Measurements from ENCODE around the gene HABP4.

HABP4 gene

DNA sequence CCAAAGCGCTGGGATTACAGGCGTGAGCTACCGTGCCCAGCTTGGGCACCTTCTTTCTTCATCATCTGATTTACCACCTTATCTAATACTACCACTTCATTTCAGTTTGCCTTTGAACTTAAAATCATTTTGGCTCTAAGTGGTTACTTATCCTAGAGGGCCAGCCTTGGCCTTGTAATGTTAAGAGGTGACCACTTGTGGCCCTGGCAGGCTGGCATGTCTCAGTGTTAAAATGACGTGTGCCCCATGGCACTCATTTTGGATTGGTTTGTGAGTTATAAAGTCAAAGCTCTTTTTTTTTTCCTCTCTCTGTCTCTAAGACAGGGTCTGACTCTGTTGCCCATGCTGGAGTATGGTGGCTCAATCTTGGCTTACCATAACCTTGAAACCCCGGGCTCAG, 17.8 kb downstream of the HABP4 start:
- H3K4me3 ChIP-seq (ENCODE audit: low read depth, low read length): no peak overlapping the region

DNA sequence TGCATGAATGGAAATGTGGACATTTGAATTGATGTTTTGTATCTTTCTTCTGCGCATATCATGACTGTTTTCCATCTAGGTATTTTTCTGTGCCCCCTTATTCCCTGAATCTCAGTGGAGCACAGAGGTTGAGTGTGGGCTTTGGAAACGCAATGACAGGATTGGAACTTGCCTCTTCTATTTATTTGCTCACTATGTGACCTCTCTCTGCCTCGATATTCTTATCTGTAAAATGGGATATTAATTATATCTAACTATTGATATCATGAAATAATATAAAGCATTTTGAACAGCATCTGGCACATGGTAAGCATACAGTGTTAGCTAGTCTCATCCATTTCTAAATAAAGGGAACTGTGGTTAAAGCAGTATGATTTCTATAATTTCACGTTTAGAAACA, 26.0 kb downstream of the HABP4 start:
- no peak overlapping the region for H3K4me3 ChIP-seq (ENCODE audit: low read depth, low read length)

DNA sequence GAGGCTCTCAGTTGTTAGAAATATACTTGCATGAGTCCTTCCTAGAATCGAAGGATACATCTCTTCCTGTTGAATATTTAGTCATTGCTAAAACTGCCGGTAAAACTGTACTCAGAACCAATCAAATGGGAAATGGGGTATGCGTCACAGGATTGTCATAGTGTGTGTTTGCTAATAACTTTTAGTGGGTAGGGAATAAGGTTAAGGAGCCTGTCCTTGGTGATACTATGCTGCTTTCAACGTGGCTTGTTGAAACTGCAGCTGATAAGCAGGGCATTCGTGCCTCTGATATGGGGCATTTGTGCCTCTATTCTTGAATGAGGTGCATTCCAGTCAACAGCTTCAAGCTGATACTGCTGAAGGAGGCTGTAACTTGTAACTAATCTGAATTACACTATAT, 26.6 kb downstream of the HABP4 start:
- no peak overlapping the region for H3K4me3 ChIP-seq (ENCODE audit: low read depth, low read length)

DNA sequence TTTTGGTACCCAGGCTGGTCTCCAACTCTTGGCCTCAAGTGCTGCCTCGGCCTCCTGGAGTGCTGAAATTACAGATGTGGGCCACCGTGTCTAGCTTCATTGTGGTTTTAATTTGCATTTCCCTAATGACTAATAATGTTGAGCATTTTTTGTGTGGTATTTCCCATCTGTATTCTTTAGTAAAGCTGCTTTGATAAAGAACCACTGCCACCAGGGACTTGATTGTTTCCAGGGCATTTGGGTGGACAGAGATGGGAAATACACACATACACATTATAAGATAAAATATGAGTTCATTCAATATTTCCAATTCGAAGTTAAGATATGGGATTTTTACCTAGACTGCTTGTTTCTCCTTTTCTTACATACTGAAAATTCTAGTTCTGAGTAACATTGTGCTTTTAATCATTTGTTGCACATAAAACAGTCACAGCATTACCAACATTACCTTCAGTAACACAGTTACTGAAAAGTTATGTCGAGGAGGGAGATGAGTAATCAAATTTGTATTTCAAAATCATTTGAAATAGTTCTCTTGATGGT, 28.9 kb downstream of the HABP4 start:
- H3K4me3 ChIP-seq (ENCODE audit: low read depth, low read length): no peak overlapping the region

DNA sequence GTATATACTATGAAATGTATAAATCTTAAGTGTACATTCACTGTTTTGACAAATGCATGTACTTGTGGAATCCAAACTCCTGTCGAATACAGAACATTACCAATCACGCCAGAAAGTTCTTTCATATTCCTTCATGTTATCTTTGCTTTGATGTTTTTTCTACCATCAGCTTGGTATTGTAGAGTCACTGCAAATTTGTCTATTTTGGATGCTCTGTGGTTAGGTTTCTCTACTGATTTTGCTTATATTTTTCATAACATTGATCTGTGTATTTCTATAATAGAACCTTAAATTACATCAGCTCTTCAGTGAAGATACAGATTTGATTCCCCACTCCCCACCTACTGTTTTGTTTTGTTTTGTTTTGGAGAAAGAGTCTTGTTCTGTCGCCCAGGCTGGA, 30.8 kb downstream of the HABP4 start:
- no peak overlapping the region for H3K4me3 ChIP-seq (ENCODE audit: low read depth, low read length)

DNA sequence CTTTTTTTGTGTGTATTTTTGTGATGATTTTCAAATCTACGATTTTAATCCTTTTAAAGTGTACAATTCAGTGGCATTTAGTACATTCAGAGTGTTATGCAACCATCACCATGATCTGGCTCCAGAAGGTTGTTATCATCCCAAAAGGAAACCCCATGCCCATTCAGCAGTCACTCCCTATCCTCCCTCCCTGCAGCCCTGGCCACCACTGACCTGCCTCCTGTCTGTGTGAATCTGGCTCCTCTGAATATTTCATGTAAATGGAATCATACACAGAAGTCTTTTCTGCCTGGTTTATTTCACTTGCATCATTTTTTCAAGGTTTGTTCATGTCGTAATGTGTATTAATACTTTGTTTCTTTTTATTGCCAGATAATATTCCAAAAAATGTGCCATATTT, 32.5 kb downstream of the HABP4 start:
- no peak overlapping the region for H3K4me3 ChIP-seq (ENCODE audit: low read depth, low read length)

DNA sequence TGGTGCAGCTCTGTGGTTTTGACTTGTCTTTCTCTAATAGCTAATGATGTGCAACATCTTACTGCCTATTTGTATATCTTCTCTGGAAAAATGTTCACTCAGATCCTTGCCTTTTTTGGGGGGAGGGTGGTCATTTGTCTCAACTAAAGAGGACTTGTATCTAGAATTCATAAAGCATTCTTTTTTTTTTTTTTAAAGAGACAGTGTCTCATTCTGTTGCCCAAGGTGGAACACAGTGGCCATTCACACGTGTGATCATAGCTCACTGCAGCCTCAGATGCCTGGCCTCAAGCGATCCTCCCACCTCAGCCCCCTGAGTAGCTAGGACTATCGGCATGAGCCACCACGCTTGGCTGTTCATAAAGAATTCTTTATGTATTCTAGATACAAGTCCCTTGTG, 33.2 kb downstream of the HABP4 start:
- no peak overlapping the region for H3K4me3 ChIP-seq (ENCODE audit: low read depth, low read length)

DNA sequence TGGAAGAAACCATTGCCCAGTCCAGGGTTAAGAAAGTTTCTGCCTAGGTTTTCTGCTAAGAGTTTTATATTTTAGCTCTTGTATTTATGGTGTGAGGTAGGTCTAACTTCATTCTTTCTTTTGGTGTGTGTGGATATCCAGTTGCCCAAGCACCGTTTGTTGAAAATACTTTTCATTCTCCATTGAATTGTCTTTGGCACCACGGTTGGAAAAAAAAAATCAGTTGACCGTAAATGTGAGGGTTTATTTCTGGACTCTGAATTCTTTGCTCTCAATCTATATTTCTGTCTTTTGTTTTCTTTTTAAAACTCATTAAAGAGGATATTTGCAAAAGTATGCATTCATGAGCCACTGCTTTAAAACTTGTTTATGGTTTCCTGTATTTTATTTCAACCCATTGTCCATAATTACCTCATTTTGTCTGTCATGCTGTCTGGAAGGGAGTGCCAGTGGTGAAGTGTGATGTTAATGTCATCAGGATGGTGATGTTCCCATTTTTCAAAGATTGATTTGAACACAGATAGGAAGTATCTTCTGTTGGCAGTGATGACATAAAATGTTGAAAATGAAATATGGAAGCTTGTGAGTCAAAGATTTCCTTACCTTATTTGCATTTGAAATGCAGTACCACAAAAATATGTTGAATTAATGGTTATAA, 33.9 kb downstream of the HABP4 start:
- H3K4me3 ChIP-seq (ENCODE audit: low read depth, low read length): no peak overlapping the region

DNA sequence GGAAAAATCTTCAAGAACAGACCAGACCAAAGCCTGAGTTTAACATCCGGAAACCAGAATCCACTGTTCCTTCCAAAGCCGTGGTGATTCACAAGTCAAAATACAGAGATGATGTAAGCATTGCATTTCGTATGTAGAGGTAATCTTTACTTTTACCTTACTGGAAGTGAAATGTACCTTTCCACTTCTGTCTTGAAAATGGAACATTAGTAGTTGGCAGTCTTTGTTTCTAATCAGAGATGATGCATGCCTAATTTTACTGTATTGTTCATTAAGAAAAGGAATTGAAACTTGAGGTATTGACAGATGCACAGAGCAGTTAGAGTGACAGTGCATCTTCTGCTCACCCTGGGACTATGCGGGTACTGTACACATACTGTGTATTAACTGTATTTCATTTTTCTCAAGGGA, 34.6 kb downstream of the HABP4 start:
- no peak overlapping the region for H3K4me3 ChIP-seq (ENCODE audit: low read depth, low read length)

DNA sequence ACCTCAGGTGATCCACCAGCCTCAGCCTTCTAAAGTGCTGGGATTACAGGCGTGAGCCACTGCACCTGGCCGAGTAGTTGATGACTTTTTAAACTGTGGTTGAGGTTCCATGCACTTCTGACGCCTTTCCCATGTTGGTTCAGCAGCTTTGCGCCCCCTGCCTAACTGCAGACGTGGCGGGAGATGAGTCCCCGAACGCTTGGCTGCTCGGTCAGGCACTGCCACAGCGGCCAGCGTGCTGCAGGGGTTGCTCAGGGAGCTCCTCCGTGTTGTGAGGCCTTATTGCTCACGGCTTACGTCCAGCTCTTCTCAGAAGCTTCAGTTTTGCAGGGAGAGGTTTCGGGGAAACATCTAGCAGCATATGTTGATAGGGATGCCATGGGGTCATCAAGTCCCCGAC, 35.3 kb downstream of the HABP4 start:
- H3K4me3 ChIP-seq (ENCODE audit: low read depth, low read length): no peak overlapping the region

DNA sequence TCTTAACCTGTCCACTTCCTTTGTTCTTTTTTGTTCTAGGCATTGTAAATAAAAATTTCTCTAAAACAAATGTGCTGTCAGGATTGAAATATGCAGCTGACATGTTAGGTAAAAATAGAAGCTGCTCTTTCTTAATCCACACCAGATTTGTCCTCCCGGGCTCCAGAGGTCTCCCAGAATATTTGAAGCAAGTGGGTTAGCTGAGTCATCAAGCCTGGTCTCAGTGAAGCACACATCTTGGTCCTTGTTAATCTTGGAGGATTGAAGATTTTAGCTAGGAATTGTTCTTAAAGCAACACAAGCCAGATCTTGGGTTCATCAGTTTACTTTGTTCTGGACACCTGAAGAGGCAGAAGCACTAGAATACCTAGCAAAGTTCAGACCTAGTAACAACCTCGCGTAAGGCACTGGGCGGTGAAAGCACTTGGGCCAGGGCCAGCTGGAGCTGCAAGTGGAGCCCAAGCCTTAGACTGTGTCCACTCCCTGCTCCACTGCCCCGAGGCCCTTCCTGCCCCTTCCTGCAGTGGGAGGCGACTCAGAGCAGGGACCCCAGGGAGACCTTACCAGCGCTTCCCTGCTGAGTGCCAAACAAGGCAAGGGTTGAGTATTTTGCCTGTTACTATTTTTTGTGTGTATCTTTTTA, 36.5 kb downstream of the HABP4 start:
- H3K4me3 ChIP-seq (ENCODE audit: low read depth, low read length): no peak overlapping the region

DNA sequence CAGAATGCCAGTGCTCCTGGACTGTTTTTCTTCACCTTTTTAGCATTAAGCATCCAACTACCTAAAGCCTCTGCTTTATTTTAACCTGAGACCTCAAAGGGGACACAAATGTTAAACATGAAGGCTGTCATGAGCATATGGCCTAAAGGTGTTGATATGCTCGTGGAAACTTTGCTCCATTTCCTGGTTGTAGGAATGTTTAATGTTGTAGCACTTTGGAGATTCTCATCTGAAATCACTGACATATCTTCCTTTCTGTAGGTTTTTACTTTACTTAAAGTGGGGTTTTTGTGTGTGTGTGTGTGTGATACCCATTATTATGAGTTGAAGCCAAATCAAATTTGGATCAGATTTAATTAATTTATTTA, 37.0 kb downstream of the HABP4 start:
- no peak overlapping the region for H3K4me3 ChIP-seq (ENCODE audit: low read depth, low read length)

DNA sequence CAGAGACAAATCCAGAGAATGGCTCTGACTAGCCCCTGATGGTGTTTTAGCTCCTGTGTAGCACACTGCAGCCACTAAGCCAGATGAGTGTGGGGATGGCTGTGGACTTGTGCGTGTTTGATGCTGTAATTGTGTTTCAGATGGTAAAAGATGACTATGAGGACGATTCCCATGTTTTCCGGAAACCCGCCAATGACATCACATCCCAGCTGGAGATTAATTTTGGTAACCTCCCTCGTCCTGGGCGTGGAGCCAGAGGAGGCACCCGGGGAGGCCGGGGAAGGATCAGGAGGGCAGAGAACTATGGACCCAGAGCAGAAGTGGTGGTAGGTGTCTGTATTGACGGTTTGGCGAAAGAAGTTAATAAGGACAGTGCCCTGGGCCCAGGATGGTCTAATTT, 38.0 kb downstream of the HABP4 start:
- H3K4me3 ChIP-seq (ENCODE audit: low read depth, low read length): no peak overlapping the region

DNA sequence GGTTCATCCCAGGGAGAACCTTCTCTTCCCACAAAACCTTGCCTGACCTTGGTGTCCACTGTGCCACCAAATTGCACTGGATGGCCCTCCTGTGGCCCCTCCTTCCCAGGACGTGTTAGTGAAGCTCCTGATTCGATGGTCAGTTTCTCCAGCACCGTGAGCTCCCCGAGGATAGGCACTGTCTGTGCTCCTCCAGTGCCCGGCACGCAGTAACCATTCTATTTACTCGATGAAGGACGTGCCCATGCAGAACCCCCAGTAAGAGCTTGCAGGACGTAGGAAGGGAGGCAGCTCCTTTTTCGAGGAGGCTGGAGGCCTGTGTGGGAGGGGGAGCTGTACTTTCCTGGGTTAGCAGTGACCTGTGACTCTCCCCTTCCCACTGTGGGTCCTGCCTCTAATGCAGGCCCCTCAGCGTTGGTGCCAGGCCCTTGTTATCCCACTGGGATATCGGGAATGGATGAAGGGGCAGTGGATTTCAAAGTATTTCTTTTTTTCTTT, 39.6 kb downstream of the HABP4 start:
- H3K4me3 ChIP-seq (ENCODE audit: low read depth, low read length): no peak overlapping the region

DNA sequence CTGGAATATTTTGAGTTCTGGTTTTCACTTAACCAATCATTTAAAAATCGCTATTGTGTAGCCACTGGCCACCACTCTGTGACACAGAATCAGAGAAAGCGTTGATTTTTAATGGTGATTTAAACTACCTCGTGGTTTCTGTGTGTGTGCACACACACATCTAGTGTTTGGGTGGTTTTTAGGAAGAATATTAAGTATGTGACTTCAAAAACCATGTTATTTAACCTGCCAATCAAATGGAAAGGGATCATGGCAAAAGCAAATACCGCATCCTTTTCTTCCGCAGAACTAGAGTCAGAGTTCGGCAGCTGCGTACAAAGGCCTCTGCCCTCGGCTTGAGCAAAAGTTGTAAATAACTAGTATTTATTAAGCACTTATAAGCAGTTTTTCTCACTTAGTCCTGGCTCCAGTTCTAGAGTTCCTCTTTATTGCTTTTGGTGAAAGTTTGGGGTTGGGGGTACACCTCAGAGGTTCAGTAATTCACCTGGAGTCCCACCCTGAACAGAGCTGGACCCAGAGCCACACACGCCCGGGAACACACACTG, 40.6 kb downstream of the HABP4 start:
- no peak overlapping the region for H3K4me3 ChIP-seq (ENCODE audit: low read depth, low read length)

DNA sequence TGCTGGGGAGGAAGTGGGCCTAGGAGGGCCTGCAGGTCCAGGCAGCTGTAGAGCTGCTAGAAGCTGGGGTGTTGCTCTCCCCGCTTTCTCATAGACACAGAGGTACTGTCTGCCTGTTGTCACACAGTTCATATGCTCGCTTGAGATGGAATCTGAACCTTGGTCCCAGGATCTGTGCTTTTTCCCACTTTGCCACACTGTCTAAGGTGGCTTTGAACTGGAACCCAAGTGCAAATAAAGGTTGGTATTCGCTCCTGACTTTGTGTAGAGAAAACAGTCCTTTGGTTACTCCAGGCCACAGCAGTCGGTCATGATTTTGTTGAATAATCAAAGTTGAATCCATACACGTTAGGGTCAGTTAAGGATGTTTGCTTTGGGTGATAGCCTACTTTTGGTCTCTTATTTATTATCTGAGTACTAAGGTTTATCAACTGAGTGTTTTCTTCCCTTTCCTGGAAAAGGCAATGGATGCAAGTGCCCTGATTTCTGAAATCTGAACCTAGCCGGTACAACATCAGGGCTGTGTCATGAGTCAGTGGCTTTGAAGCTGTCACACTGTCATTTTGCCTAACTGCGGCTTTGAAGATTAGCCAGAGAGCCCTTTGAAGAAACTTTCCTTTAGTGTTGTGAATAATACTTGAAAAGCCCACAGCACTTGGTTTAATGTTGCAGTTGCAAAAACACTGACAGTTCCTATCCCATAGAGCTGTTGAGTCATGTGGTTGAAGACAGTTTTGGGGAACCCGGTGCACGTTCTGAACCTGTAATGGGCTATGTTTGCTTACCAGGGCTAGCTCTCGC, 41.3 kb downstream of the HABP4 start:
- no peak overlapping the region for H3K4me3 ChIP-seq (ENCODE audit: low read depth, low read length)

DNA sequence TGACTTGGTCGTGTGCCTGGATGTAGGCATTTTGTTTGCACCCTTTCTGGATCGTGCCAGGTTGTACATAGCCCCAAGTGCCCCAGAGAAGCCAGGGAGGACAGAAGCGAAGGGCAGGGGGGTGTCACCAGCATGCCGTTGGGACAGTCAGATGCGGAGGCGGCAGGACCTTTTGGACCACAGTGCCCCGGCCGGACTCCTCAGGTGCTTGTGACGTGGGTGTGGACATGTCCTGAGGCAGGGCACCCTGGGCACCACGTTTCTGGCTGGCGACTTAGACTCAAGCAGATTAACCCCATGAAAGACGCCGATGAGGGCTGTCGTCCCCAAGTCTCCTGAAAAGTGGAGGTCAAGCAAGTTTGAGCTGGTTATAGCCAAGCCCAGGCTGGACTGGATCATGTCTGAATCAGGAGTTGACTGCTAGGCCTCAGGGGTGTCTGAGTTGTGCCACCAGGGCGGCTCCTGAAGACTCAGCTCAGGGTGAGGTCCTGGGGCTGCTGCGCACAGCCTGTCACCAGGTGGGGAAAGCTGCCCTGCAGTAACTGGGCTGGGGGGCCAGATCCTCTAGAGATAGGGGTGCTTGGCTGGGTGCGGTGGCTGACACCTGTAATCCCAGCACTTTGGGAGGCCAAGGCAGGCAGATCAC, 42.0 kb downstream of the HABP4 start:
- H3K4me3 ChIP-seq (ENCODE audit: low read depth, low read length): no peak overlapping the region

DNA sequence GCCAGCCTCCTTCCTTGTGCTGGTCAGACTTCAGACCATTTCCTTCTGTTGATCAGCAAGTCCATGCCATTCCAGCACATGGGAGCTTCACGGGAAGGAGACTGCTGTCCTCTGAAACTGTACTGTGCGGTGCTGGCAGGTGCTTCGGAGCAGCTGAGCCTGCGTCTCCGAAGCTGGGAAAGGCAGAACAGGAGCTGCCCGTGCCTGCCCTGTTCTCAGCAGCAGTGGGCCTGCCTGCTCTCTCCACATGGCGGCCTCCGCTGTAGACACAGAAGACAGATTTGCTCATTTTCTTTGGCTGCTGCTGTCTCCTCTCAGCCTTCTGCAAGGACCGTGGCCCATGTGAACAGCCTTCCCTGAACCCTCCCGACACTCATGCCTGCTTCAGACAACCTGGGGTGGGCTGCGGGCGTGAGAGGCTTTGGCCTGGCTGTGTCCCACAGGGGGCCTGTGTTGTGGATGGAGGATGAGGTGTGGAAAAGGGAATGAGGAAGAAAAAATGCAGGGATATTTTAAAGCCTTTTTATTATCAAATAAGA, 43.1 kb downstream of the HABP4 start:
- H3K4me3 ChIP-seq (ENCODE audit: low read depth, low read length): no peak overlapping the region

DNA sequence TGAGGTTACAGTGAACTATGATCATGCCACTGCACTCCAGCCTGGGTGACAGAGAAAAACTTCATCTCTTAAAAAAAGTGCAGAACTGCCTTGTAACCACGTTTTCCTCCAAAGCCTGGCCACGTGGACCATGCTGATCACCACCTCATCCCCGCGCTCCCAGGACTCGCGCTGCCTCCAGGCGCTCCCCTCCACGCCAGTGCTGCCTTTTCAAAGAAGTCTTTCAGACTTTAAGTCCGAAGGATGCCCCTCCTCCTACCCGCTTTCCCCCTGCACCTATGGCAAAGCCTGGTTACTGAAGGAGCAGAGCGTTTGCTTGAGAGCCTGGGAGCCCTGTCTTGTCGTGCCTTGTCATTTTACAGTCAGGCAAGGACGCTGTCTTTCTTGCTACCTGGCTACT, 43.8 kb downstream of the HABP4 start:
- no peak overlapping the region for H3K4me3 ChIP-seq (ENCODE audit: low read depth, low read length)

DNA sequence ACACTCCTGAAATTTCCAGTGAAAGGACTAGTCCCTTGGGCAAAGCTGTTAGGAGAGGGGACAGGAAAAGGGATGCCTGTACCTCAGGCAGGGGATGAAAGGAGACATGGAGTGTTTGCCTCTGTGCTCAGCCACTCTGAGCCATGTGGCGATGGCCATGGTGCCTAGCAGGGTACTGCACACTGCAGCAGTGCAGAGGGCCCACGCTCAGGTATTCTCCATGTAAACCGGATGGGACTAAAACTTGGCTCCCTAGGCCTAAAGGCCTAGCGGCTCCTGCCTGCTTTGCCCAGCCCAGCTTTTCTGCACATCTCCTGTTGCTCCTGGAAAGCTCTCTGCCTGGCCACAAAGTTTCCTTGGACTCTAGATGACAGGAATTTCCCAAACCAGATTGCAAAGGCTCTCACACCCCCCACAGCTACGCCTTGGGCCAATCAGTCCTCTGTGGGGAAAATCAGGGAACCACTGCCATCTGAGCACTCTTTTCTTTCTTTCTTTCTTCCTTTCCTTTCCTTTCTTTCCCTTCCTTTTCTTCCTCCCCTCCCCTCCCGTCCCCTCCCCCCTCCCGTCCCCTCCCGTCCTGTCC, 44.3 kb downstream of the HABP4 start:
- no peak overlapping the region for H3K4me3 ChIP-seq (ENCODE audit: low read depth, low read length)
